Neuronal stem cell (in vitro differentiated cells): Measurements from ENCODE around the gene PHC2.
A peak's percentile ranks its signal among the peaks of the same experiment; 100 is the strongest.

ENCODE experiments used
- DNase-seq: peaks from one replicate; pipeline ENCODE4 v3.0.0-alpha.2; 2013; ENCODE audit warnings: low spot score
- H2AFZ ChIP-seq: one replicate; pipeline ENCODE4 v1.6.1; 2013; ENCODE audit warnings: mild to moderate bottlenecking, low read length, inconsistent platforms
- H2AK5ac ChIP-seq: 2 replicates; pipeline ENCODE4 v1.6.1; 2013; ENCODE audit warnings: low read depth, mild to moderate bottlenecking, inconsistent platforms, low read length, moderate library complexity, mixed read lengths
- H2BK120ac ChIP-seq: 2 replicates; pipeline ENCODE4 v1.6.1; 2013; ENCODE audit warnings: low read depth, mild to moderate bottlenecking, inconsistent platforms, low read length, moderate library complexity, mixed read lengths
- H2BK12ac ChIP-seq: one replicate; pipeline ENCODE4 v1.6.1; 2013; ENCODE audit warnings: low read length, inconsistent platforms
- H2BK15ac ChIP-seq: 2 replicates; pipeline ENCODE4 v1.6.1; 2013; ENCODE audit warnings: mild to moderate bottlenecking, low read length, inconsistent platforms, mixed read lengths
- H2BK5ac ChIP-seq: one replicate; pipeline ENCODE4 v1.6.1; 2013; ENCODE audit warnings: inconsistent platforms, mild to moderate bottlenecking, low read length, moderate library complexity
- H3K14ac ChIP-seq: one replicate; pipeline ENCODE4 v1.6.1; 2013; ENCODE audit warnings: low read length, inconsistent platforms
- H3K18ac ChIP-seq: 2 replicates; pipeline ENCODE4 v1.6.1; 2013; ENCODE audit warnings: low read length, inconsistent platforms
- H3K23ac ChIP-seq: 2 replicates; pipeline ENCODE4 v1.6.1; 2013; ENCODE audit warnings: low read depth, mild to moderate bottlenecking, mixed read lengths, low read length, inconsistent platforms; ENCODE audit not compliant: poor library complexity
- H3K27ac ChIP-seq: replicated peaks from 3 replicates; pipeline ENCODE4 v1.5.1; 2013; ENCODE audit warnings: low read length, inconsistent platforms
- H3K27me3 ChIP-seq, 3 experiments: 2 replicates each; pipeline ENCODE4 v1.6.1; 2013; ENCODE audit warnings: low read length in 3 of 3, mild to moderate bottlenecking in 2 of 3, inconsistent platforms in 1 of 3, low read depth in 1 of 3, mixed read lengths in 1 of 3, moderate library complexity in 1 of 3; ENCODE audit not compliant: control insufficient read depth in 3 of 3, insufficient read depth in 3 of 3
- H3K36me3 ChIP-seq, 2 donors: replicated peaks in 1 of 2; 2 replicates each; pipeline ENCODE4 v1.6.1; 2013; ENCODE audit warnings: low read length in 2 of 2; ENCODE audit not compliant: control insufficient read depth in 2 of 2, insufficient read depth in 2 of 2
- H3K4ac ChIP-seq: 2 replicates; pipeline ENCODE4 v1.6.1; 2013; ENCODE audit warnings: inconsistent platforms, mild to moderate bottlenecking, low read length, moderate library complexity
- H3K4me1 ChIP-seq, 2 donors: 1 replicate in 1 of 2; 2 replicates in 1 of 2; pipeline ENCODE4 v1.6.1; 2013; ENCODE audit warnings: low read length in 2 of 2, low read depth in 1 of 2; ENCODE audit not compliant: control insufficient read depth in 2 of 2, insufficient read depth in 1 of 2
- H3K4me2 ChIP-seq: one replicate; pipeline ENCODE4 v1.6.1; 2013; ENCODE audit warnings: mild to moderate bottlenecking, low read length, inconsistent platforms; ENCODE audit not compliant: insufficient read depth, poor library complexity, severe bottlenecking
- H3K4me3 ChIP-seq, 2 donors: 2 replicates each; pipeline ENCODE4 v1.5.1; 2013; ENCODE audit warnings: low read length in 2 of 2, mild to moderate bottlenecking in 2 of 2, inconsistent platforms in 1 of 2, moderate library complexity in 1 of 2
- H3K79me1 ChIP-seq: one replicate; pipeline ENCODE4 v1.6.1; 2013; ENCODE audit warnings: low read depth, mild to moderate bottlenecking, inconsistent platforms, low read length, moderate library complexity
- H3K9ac ChIP-seq: one replicate; pipeline ENCODE4 v1.6.1; 2013; ENCODE audit warnings: mild to moderate bottlenecking, low read depth, low read length, inconsistent platforms; ENCODE audit not compliant: poor library complexity
- H3K9me3 ChIP-seq, 2 donors: replicated peaks in 1 of 2; 2 replicates each; pipeline versions ENCODE3 to v1.6.1; 2013; ENCODE audit warnings: low read length in 2 of 2, mild to moderate bottlenecking in 2 of 2, inconsistent platforms in 1 of 2, low read depth in 1 of 2, mixed read lengths in 1 of 2, moderate library complexity in 1 of 2; ENCODE audit not compliant: control insufficient read depth in 2 of 2, insufficient read depth in 1 of 2
- H4K8ac ChIP-seq: one replicate; pipeline ENCODE4 v1.6.1; 2013; ENCODE audit warnings: low read depth, mild to moderate bottlenecking, inconsistent platforms, low read length, moderate library complexity
- H4K91ac ChIP-seq: one replicate; pipeline ENCODE4 v1.6.1; 2013; ENCODE audit warnings: low read length, low read depth, mild to moderate bottlenecking, inconsistent platforms; ENCODE audit not compliant: poor library complexity
- WGBS, 2 donors: extraction: QIAGEN DNeasy Blood & Tissue Kit; methylation state at CpG; one replicate each; pipeline ENCODE4 v1.1.7; 2013; ENCODE audit warnings: missing lambda C conversion rate in 2 of 2, mixed read lengths in 1 of 2; ENCODE audit not compliant: insufficient read length in 2 of 2, insufficient replicate concordance in 1 of 2; ENCODE audit errors: extremely low coverage in 2 of 2; 5-methylcytosine and 5-hydroxymethylcytosine counted together

Gene PHC2

GRCh38 chr1:33472269-33472980 is 41.5 kb upstream of the PHC2 start, which contains the start of gene ZSCAN20:
TSS of gene ZSCAN20 (plus strand) at chr1:33472645. CDS start at chr1:33479289, 6,644 bp downstream.
- H2AFZ ChIP-seq, result peak within 1 kb of the TSS; percentile 85
- H3K4me2 ChIP-seq, result peak within 1 kb of the TSS; percentile 70
- no peak within 1 kb of the TSS for H2BK120ac ChIP-seq
- no peak within 1 kb of the TSS for H2BK5ac ChIP-seq
- H3K14ac ChIP-seq, result no peak within 1 kb of the TSS
- H4K91ac ChIP-seq, result no peak within 1 kb of the TSS
- no peak within 1 kb of the TSS for H3K27ac ChIP-seq
- H3K4me1 ChIP-seq, result peaks cover 8 to 25% of the 10 kb centered on the region in 2 donors
- H2BK15ac ChIP-seq, result no peak within 1 kb of the TSS
- no peaks in the 10 kb centered on the region for H3K79me1 ChIP-seq
- no peak within 1 kb of the TSS for H4K8ac ChIP-seq
- H3K9me3 ChIP-seq, result no peaks in the 10 kb centered on the region
- no CpG with 5 or more reads among the region's 38 CpGs for WGBS, 2 donors
- H3K18ac ChIP-seq, result peak within 1 kb of the TSS; percentile 44
- no peak within 1 kb of the TSS for H2AK5ac ChIP-seq
- H3K36me3 ChIP-seq, result no peaks in the 10 kb centered on the region
- H3K27me3 ChIP-seq, result no peaks in the 10 kb centered on the region
- no peak within 1 kb of the TSS for H3K4ac ChIP-seq
- H3K4me3 ChIP-seq, result peak within 1 kb of the TSS; percentile 64 to 81
- H3K23ac ChIP-seq, result no peak within 1 kb of the TSS
- DNase-seq, result peak; percentile 94
- H2BK12ac ChIP-seq, result no peak within 1 kb of the TSS
- peak within 1 kb of the TSS; percentile 82 for H3K9ac ChIP-seq

DNA sequence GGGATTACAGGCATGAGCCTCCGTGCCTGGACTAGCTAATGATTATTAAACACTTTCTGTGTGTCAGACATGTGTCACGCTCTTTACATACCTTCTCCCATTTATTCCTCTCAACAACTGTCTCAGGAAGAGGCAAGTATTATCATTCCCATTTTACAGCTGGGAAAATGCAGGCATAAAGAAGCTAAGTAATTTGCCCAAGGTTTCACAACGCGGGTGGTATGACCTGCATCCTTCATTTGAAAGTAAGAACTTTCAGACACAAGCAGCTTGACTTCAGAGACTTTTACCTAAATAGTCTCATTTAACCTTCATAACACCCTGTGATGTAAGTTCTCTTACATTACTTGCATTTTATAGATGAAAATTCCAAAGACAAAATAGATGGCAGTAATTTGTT is 40.5 kb upstream of the PHC2 start:
- Histone ChIP-seq H3K4me3 (no peak overlapping the region), H3K4me2 (no peak overlapping the region), H4K91ac (no peak overlapping the region), H4K8ac (no peak overlapping the region), H3K14ac (no peak overlapping the region), H3K4ac (no peak overlapping the region), H2BK5ac (no peak overlapping the region), H2BK120ac (no peak overlapping the region), H3K9me3 (no peaks in the 10 kb centered on the region), H3K18ac (no peak overlapping the region), H3K27me3 (no peaks in the 10 kb centered on the region), H2AK5ac (no peak overlapping the region), H2BK15ac (no peak overlapping the region), H3K4me1 (peaks cover 8 to 25% of the 10 kb centered on the region in 2 donors), H3K79me1 (no peaks in the 10 kb centered on the region), H3K27ac (no peak overlapping the region), H3K36me3 (no peaks in the 10 kb centered on the region), H3K9ac (no peak overlapping the region), H2AFZ (no peak overlapping the region), H3K23ac (no peak overlapping the region), H2BK12ac (no peak overlapping the region)
- WGBS, 2 donors, result no CpG with 5 or more reads among the region's 4 CpGs
- DNase-seq, result no peak

- Histone ChIP-seq H2AK5ac (no peak overlapping the region), H3K4ac (no peak overlapping the region), H3K23ac (no peak overlapping the region), H2AFZ (peak overlapping the region; percentile 92), H2BK120ac (no peak overlapping the region), H2BK5ac (no peak overlapping the region), H2BK15ac (no peak overlapping the region), H3K27ac (no peak overlapping the region), H3K79me1 (no peaks in the 10 kb centered on the region), H4K8ac (no peak overlapping the region), H3K27me3 (no peaks in the 10 kb centered on the region), H3K4me2 (no peak overlapping the region), H4K91ac (no peak overlapping the region), H3K36me3 (no peaks in the 10 kb centered on the region), H2BK12ac (no peak overlapping the region), H3K9ac (no peak overlapping the region), H3K9me3 (no peaks in the 10 kb centered on the region), H3K4me3 (no peak overlapping the region), H3K4me1 (peaks cover 8 to 25% of the 10 kb centered on the region in 2 donors), H3K14ac (no peak overlapping the region), H3K18ac (no peak overlapping the region)
- no CpG with 5 or more reads among the region's 11 CpGs for WGBS, 2 donors
- peak; percentile 76 for DNase-seq
Observed at GRCh38 chr1:33470495-33471012, 39.7 kb upstream of the PHC2 start.

DNA sequence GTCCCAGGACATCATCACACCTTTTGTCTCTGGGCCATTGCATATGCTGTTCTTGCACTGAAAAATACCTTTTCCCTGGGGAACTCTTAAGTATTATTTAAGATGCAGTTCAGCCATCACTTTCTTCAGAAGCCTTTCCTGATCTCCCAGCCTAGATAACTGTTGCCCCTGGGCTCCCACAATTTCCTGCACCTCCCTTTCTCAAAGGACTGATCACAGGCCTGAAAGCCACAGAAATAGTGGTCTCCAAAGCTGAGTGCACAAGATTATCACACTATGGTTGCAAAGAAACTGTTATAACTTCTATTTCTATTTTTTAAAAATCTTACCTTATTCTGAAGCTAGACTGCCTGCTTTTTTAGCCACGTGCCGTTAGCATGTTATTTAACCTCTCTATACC is 38.8 kb upstream of the PHC2 start:
- Histone ChIP-seq H2BK5ac (no peak overlapping the region), H3K27ac (no peak overlapping the region), H3K14ac (no peak overlapping the region), H2BK15ac (no peak overlapping the region), H3K4me2 (no peak overlapping the region), H3K23ac (no peak overlapping the region), H3K79me1 (no peaks in the 10 kb centered on the region), H3K9ac (no peak overlapping the region), H4K8ac (no peak overlapping the region), H3K36me3 (no peaks in the 10 kb centered on the region), H2BK12ac (no peak overlapping the region), H3K4me3 (no peak overlapping the region), H3K18ac (no peak overlapping the region), H3K9me3 (no peaks in the 10 kb centered on the region), H2AK5ac (no peak overlapping the region), H2AFZ (no peak overlapping the region), H3K27me3 (no peaks in the 10 kb centered on the region), H3K4ac (no peak overlapping the region), H3K4me1 (peaks cover 8 to 25% of the 10 kb centered on the region in 2 donors), H4K91ac (no peak overlapping the region), H2BK120ac (no peak overlapping the region)
- no peak for DNase-seq
- WGBS, 2 donors, result no CpG with 5 or more reads among the region's 2 CpGs
